GM12878 (cell line): ENCODE measurements around the gene MAP3K5. TPM values are rescaled to one million over a fixed set of nuclear protein-coding genes. Genes with fewer than 3 reads are reported as not detected.

Experiments
- ATAC-seq: fragments of 200-7000 bp; cut with Tn5 transposase; 3 replicates; pipeline ENCODE4 v1.9.1; 2020; ENCODE audit warnings: mild to moderate bottlenecking, moderate library complexity
- BruUV-seq: library from RNA; stranded (reverse); fragments of 400-500 nt; replicated peaks from 2 replicates; lab custom pipeline; 2021; lab: Mats Ljungman, UMichigan
- CTCF ChIA-PET: fragments of 300-600 bp; sonication (Branson Sonifier 250); formaldehyde crosslinking; extraction: SDS; loops from one replicate; lab custom pipeline; 2021; ENCODE audit warnings: inconsistent platforms; lab: Yijun Ruan, JAX
- POLR2A ChIA-PET: fragments of 350-600 bp; formaldehyde crosslinking; extraction: SDS; loops from one replicate; lab custom pipeline; 2021; ENCODE audit warnings: inconsistent platforms; lab: Charles Lee
- RAD21 ChIA-PET: fragments of 300-600 bp; sonication (Branson Sonifier 250); formaldehyde crosslinking; loops from one replicate; lab custom pipeline; 2023; ENCODE audit warnings: antibody characterized with exemption; ENCODE audit not compliant: unreplicated experiment; lab: Charles Lee
- SMC1A ChIA-PET: fragments of 300-600 bp; sonication (Branson Sonifier 250); formaldehyde crosslinking; loops from one replicate; lab custom pipeline; 2023; ENCODE audit not compliant: unreplicated experiment, uncharacterized antibody; lab: Charles Lee
- DNase-seq: peaks from one replicate; pipeline ENCODE4 v3.0.0-alpha.2; 2011; ENCODE audit warnings: low read depth, low spot score
- FAIRE-seq: peaks from 3 replicates; lab custom pipeline; 2011; peaks lifted over from hg19 to GRCh38; lab: Jason Lieb, UNC
- H2AFZ ChIP-seq: 2 replicates; pipeline ENCODE4 v1.6.0; 2011; ENCODE audit warnings: low read depth, low read length, control low read depth; ENCODE audit not compliant: control insufficient read depth
- H3K27ac ChIP-seq: 2 replicates; pipeline ENCODE4 v1.5.1; 2011; ENCODE audit warnings: control low read depth; ENCODE audit not compliant: control insufficient read depth, insufficient read depth
- H3K27me3 ChIP-seq, 2 experiments: replicated peaks in 1 of 2; 2 replicates each; pipeline versions ENCODE4 v1.6.0 to v1.6.1; 2011; ENCODE audit warnings: low read length in 1 of 2; ENCODE audit not compliant: control insufficient read depth in 2 of 2, insufficient read depth in 2 of 2
- H3K36me3 ChIP-seq, 2 experiments: 2 replicates each; pipeline ENCODE4 v1.5.1; 2011; ENCODE audit warnings: low read length in 1 of 2; ENCODE audit not compliant: control insufficient read depth in 2 of 2, insufficient read depth in 2 of 2
- H3K4me1 ChIP-seq: 2 replicates; pipeline ENCODE4 v1.6.1; 2011; ENCODE audit warnings: mild to moderate bottlenecking, low read length, moderate library complexity, mixed read lengths; ENCODE audit not compliant: control insufficient read depth, insufficient read depth
- H3K4me2 ChIP-seq: 2 replicates; pipeline ENCODE4 v1.6.0; 2011; ENCODE audit warnings: control low read depth; ENCODE audit not compliant: control insufficient read depth, insufficient read depth
- H3K4me3 ChIP-seq: fragments of 200-600 bp; sonication (generic); 2 replicates; pipeline ENCODE4 v1.5.1; 2016
- H3K79me2 ChIP-seq: 2 replicates; pipeline ENCODE4 v1.6.0; 2011; ENCODE audit warnings: low read length; ENCODE audit not compliant: control insufficient read depth, insufficient read depth
- H3K9ac ChIP-seq: 2 replicates; pipeline ENCODE4 v1.8.0; 2011; ENCODE audit warnings: low read length, control low read depth, mixed read lengths; ENCODE audit not compliant: control insufficient read depth, insufficient read depth
- H3K9me3 ChIP-seq: replicated peaks from 3 replicates; pipeline ENCODE4 v1.5.1; 2011; ENCODE audit warnings: mild to moderate bottlenecking, low read length; ENCODE audit not compliant: control insufficient read depth, insufficient read depth
- H4K20me1 ChIP-seq: 2 replicates; pipeline ENCODE4 v1.6.0; 2011; ENCODE audit not compliant: control insufficient read depth, insufficient read depth
- MEF2B ChIP-seq: fragments of 450-650 bp; IDR thresholded peaks from 2 replicates; pipeline ENCODE4 v1.6.1; 2018; ENCODE audit warnings: mild to moderate bottlenecking, moderate library complexity; ENCODE audit not compliant: partially characterized antibody, poor library complexity, severe bottlenecking
- WGBS: methylation state at CpG from one replicate; pipeline ENCODE4 v1.1.6; 2016; ENCODE audit warnings: low lambda C conversion rate; ENCODE audit not compliant: insufficient replicate concordance, insufficient coverage; ENCODE audit errors: missing lambda C conversion rate; 5-methylcytosine and 5-hydroxymethylcytosine counted together
- in situ Hi-C: fragments of 300-500 bp; cut with MboI; formaldehyde crosslinking; loops from 9 replicates; pipeline ENCODE4 v1.14.3; 2018; ENCODE audit warnings: mixed read lengths
- intact Hi-C: fragments of 100-400 bp; cut with micrococcal nuclease; formaldehyde crosslinking; loops from one replicate; pipeline ENCODE4 v1.14.2; 2022; ENCODE audit not compliant: unreplicated experiment
- polyA plus RNA-seq, 11 experiments: library from polyadenylated mRNA; depleted of rRNA in 4 of 11; unstranded in 6 of 11; stranded (reverse) in 5 of 11; fragments of >200 nt; fragmentation: Nextera tagmentation in 4 of 11; fragmentation: Illumina TruSeq in 1 of 11; extraction: Ambion mirVana in 4 of 11; extraction: Trizol in 1 of 11; gene quantifications; 1 replicate in 1 of 11; 2 replicates in 10 of 11; pipeline versions ENCODE4 v1.2.1 to v1.2.3, GENCODE V29; 2011 to 2016; ENCODE audit warnings: inconsistent platforms in 2 of 11, missing spikeins in 2 of 11, low read depth in 1 of 11
- total RNA-seq, 4 experiments: library from RNA; depleted of rRNA in 3 of 4; stranded (reverse); fragments of >200 nt in 3 of 4; fragmentation: Illumina TruSeq in 1 of 4; extraction: Trizol in 1 of 4; gene quantifications; 2 replicates each; pipeline versions ENCODE4 v1.2.1 to v1.2.3, GENCODE V29; 2013 to 2021
- TF ChIP-seq, protein P1 (sequence below): fragments of 450-650 bp; formaldehyde crosslinking; IDR thresholded peaks from 2 replicates; pipeline ENCODE4 v1.5.0; 2022; ENCODE audit warnings: mild to moderate bottlenecking, missing genetic modification characterization

The MAP3K5 gene
- total and polyA plus RNA-seq, 10 of the 15 experiments (the other 5 are each of a cell fraction or from before 2014, with no cell fraction given), result 5.4 to 34.3 (median 26.4) TPM

DNA sequence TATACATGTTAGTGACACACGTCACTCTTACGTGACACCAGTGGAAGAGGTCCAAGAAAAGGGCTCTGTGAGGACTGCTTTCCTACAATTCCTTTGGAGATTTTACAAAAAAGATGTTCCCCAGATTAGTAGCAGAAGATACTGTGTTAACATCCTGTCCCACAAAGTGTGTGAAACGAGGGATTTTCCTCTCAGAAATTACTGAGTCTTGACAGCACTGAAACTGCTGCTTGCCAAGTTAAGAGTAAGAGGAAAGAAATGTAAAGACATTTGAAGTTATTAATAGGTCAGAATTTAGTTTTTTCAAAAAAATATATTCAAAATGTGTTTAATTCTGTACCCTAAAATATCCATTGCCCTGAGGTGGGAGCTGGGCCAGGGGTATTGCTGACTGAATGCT, 183.3 kb downstream of the MAP3K5 start:
- intact Hi-C loops, result loop anchor here (1.0 kb wide), 1 partner anchor 184 kb away; no protein-coding TSS in a partner anchor
- no peak overlapping the region for H3K4me3 ChIP-seq
- in situ Hi-C loops, result no loop called here
- SMC1A ChIA-PET, result no interaction called here
- CTCF ChIA-PET, result interaction anchor here (0.9 to 1.0 kb wide), 2 partner anchors 12 to 184 kb away, joined by 4 to 11 read pairs; partner anchors contain the start of gene MAP3K5
- no TSS peak for BruUV-seq
- TF ChIP-seq, protein P1, sequence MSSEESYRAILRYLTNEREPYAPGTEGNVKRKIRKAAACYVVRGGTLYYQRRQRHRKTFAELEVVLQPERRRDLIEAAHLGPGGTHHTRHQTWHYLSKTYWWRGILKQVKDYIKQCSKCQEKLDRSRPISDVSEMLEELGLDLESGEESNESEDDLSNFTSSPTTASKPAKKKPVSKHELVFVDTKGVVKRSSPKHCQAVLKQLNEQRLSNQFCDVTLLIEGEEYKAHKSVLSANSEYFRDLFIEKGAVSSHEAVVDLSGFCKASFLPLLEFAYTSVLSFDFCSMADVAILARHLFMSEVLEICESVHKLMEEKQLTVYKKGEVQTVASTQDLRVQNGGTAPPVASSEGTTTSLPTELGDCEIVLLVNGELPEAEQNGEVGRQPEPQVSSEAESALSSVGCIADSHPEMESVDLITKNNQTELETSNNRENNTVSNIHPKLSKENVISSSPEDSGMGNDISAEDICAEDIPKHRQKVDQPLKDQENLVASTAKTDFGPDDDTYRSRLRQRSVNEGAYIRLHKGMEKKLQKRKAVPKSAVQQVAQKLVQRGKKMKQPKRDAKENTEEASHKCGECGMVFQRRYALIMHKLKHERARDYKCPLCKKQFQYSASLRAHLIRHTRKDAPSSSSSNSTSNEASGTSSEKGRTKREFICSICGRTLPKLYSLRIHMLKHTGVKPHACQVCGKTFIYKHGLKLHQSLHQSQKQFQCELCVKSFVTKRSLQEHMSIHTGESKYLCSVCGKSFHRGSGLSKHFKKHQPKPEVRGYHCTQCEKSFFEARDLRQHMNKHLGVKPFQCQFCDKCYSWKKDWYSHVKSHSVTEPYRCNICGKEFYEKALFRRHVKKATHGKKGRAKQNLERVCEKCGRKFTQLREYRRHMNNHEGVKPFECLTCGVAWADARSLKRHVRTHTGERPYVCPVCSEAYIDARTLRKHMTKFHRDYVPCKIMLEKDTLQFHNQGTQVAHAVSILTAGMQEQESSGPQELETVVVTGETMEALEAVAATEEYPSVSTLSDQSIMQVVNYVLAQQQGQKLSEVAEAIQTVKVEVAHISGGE (CRISPR knock-in tag), result no peak
- TF ChIP-seq MEF2B, result peak; percentile 10
- ATAC-seq (no peak), DNase-seq (no peak), FAIRE-seq (no peak)
- no peaks in the 10 kb centered on the region for H3K4me1 ChIP-seq
- WGBS, result 97% methylated on average over 3 of the region's 3 CpGs
- H3K36me3 ChIP-seq, result peaks cover 3 to 38% of the 10 kb centered on the region in 2 experiments; a peak in 3 of 4 replicates
- H3K4me2 ChIP-seq, result no peak overlapping the region
- H4K20me1 ChIP-seq, result no peaks in the 10 kb centered on the region
- H3K79me2 ChIP-seq, result no peaks in the 10 kb centered on the region
- no peak overlapping the region for H3K9ac ChIP-seq
- no peaks in the 10 kb centered on the region for H3K9me3 ChIP-seq
- RAD21 ChIA-PET, result interaction anchor here (0.8 kb wide), 1 partner anchor 183 kb away, joined by 5 read pairs; the partner anchor contains the start of gene MAP3K5
- H3K27me3 ChIP-seq, result no peaks in the 10 kb centered on the region
- H2AFZ ChIP-seq, result no peak overlapping the region
- POLR2A ChIA-PET, result no interaction called here
- H3K27ac ChIP-seq, result no peak overlapping the region
